ENCODE measurements around the gene ZNF483. TPM values are rescaled to one million over a fixed set of nuclear protein-coding genes. Genes with fewer than 3 reads are reported as not detected.

Gene ZNF483
- total and polyA plus RNA-seq, 9 of the 15 experiments (the other 6 are each of a cell fraction or from before 2014, with no cell fraction given) = 0.04 to 1.0 (median 0.38) TPM

DNA sequence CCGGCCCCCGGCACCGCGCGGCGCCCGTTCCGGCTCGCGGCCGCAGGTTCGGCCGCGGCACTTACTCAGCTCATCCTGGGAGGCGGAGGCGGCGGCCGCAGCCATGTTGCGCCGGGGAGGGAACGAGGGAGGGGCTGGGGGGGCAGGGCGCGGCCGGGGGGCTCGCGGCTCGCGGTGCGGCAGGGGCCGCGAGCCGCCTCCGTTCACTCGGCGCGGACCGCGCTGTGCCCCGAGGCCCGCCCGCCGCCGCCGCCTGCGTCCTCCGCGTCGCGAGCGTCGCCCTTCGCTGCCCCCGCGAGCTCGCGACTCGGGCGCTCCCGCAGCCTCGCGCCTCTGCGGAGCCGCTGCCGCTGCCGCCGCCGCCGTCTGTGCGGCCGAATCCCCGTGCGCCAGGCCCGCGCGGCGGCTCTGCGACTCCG, 41.5 kb upstream of the ZNF483 start:
- H2AFZ ChIP-seq (ENCODE audit: low read depth, low read length) = peak overlapping the region; percentile 75; the same call in 1 of the 2 replicates
- TF ChIP-seq SREBF1 (IDR thresholded peaks at IDR 0.05; ENCODE audit: borderline replicate concordance, low read depth, low read length) = no peak
- no peak for TF ChIP-seq ZNF830 (CRISPR knock-in tag; IDR thresholded peaks at IDR 0.05)
- TF ChIP-seq YY1 (IDR thresholded peaks at IDR 0.05; ENCODE audit: borderline replicate concordance in 1 of 3, control insufficient read depth in 1 of 3, extremely low read depth in 1 of 3, insufficient read depth in 3 of 3, insufficient read length in 1 of 3, insufficient replicate concordance in 2 of 3, low read depth in 1 of 3, low read length in 2 of 3) = peak; percentile 18 to 76 (median 75)
- TF ChIP-seq PML (IDR thresholded peaks at IDR 0.05; ENCODE audit: low read length) = no peak
- TF ChIP-seq ZC3H11A (IDR thresholded peaks at IDR 0.05; ENCODE audit: low read depth, low read length) = no peak
- no peak for TF ChIP-seq ZNF41 (CRISPR knock-in tag; conservative IDR thresholded peaks at IDR 0.05)
- TF ChIP-seq ZNF24 (IDR thresholded peaks at IDR 0.05) = no peak
- no peak for TF ChIP-seq ZNF263 (CRISPR knock-in tag; IDR thresholded peaks at IDR 0.05; ENCODE audit: borderline replicate concordance)
- TF ChIP-seq, protein P1, sequence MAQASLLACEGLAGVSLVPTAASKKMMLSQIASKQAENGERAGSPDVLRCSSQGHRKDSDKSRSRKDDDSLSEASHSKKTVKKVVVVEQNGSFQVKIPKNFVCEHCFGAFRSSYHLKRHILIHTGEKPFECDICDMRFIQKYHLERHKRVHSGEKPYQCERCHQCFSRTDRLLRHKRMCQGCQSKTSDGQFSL (CRISPR knock-in tag; IDR thresholded peaks at IDR 0.05) = no peak
- TF ChIP-seq, protein P1 (tag; IDR thresholded peaks at IDR 0.05) = peak in 1 of 2 experiments; percentile 50; a peak in 1 of 4 replicates
- TF ChIP-seq GTF2A2 (tag; IDR thresholded peaks at IDR 0.05) = no peak
- no peak for TF ChIP-seq ZNF197 (CRISPR knock-in tag; IDR thresholded peaks at IDR 0.05; ENCODE audit: low read depth)
- no peak for TF ChIP-seq GABPA (tag; conservative IDR thresholded peaks at IDR 0.05; ENCODE audit: low read depth)
- TF ChIP-seq PHF8 (IDR thresholded peaks at IDR 0.05; ENCODE audit: borderline replicate concordance, low read length) = peak; percentile 47; the same call in 1 of the 2 replicates
- no peak for TF ChIP-seq NFE2 (IDR thresholded peaks at IDR 0.05; ENCODE audit: low read depth)
- no peak for TF ChIP-seq ARNT (IDR thresholded peaks at IDR 0.05)
- no peak for TF ChIP-seq L3MBTL2 (IDR thresholded peaks at IDR 0.05)
- TF ChIP-seq SOX6 (IDR thresholded peaks at IDR 0.05) = no peak
- no peak for TF ChIP-seq NR1H2 (CRISPR knock-in tag; IDR thresholded peaks at IDR 0.05)
- 0 out of 2 replicates have a peak, but pooled peaks have one; percentile 28 for TF ChIP-seq RB1 (IDR thresholded peaks at IDR 0.05; ENCODE audit: low read depth)
- TF ChIP-seq, protein P2, sequence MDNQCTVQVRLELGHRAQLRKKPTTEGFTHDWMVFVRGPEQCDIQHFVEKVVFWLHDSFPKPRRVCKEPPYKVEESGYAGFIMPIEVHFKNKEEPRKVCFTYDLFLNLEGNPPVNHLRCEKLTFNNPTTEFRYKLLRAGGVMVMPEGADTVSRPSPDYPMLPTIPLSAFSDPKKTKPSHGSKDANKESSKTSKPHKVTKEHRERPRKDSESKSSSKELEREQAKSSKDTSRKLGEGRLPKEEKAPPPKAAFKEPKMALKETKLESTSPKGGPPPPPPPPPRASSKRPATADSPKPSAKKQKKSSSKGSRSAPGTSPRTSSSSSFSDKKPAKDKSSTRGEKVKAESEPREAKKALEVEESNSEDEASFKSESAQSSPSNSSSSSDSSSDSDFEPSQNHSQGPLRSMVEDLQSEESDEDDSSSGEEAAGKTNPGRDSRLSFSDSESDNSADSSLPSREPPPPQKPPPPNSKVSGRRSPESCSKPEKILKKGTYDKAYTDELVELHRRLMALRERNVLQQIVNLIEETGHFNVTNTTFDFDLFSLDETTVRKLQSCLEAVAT (IDR thresholded peaks at IDR 0.05) = no peak
- no peak for TF ChIP-seq HDAC2 (IDR thresholded peaks at IDR 0.05)
- TF ChIP-seq CREB1 (IDR thresholded peaks at IDR 0.05) = no peak
- no peak for TF ChIP-seq CREB1 (CRISPR knock-in tag; IDR thresholded peaks at IDR 0.05)

More for the DNA sequence above, 41.5 kb upstream of the ZNF483 start:
- 0% methylated on average over 11 of the region's 78 CpGs for WGBS (ENCODE audit: insufficient coverage, low coverage, missing lambda C conversion rate)
- Histone ChIP-seq H3K9me1 (ENCODE audit: control insufficient read depth, insufficient read depth, low read length) (no peaks in the 10 kb centered on the region), H3K79me2 (ENCODE audit: control insufficient read depth, insufficient read depth, low read length) (peaks cover 58% of the 10 kb centered on the region), H4K20me1 (replicated peaks; ENCODE audit: control insufficient read depth, insufficient read depth, low read length) (no peaks in the 10 kb centered on the region), H3K27me3 (ENCODE audit: control insufficient read depth in 2 of 2, insufficient read depth in 2 of 2, low read length in 2 of 2) (no peaks in the 10 kb centered on the region), H3K27ac (ENCODE audit: extremely low read depth, low read depth, low read length) (peak overlapping the region; percentile 97), H3K9ac (ENCODE audit: insufficient read depth in 1 of 2, low read depth in 2 of 2, low read length in 2 of 2) (peak overlapping the region; percentile 90 to 91; a peak in 3 of 4 replicates), H3K4me1 (replicated peaks in 1 of 2; ENCODE audit: control insufficient read depth in 2 of 2, insufficient read depth in 2 of 2, low read length in 2 of 2) (peaks cover 8 to 18% of the 10 kb centered on the region in 2 experiments; a peak in 3 of 5 replicates), H3K4me2 (ENCODE audit: insufficient read depth, low read length) (peak overlapping the region; percentile 95; the same call in 1 of the 2 replicates), H3K9me3 (replicated peaks; ENCODE audit: control insufficient read depth, insufficient read depth, low read depth, low read length) (no peaks in the 10 kb centered on the region), H3K36me3 (ENCODE audit: control insufficient read depth, insufficient read depth, low read length) (peaks cover 10% of the 10 kb centered on the region; the same call in 1 of the 3 replicates), H3K4me3 (peak overlapping the region; percentile 94)
- ATAC-seq = no peak
- in situ Hi-C loops (cut with MboI) = no loop called here
- intact Hi-C loops (cut with micrococcal nuclease) = loop anchor here (5.0 to 10.0 kb wide), 2 partner anchors 44 to 151 kb away; partner anchors contain the start of genes DNAJC25 and ZNF483
- BruUV-seq (replicated peaks) = no TSS peak
- ChIA-PET CTCF (ENCODE audit: low intra/inter-chr PET ratio) (no interaction called here), POLR2A (interaction anchor here (0.6 to 1.7 kb wide), 11 partner anchors 11 to 1227 kb away, joined by 3 to 5 read pairs (median 3); partner anchors contain the start of gene DNAJC25)
- FAIRE-seq = no peak
- DNase-seq (ENCODE audit: extremely low read depth in 1 of 4, low spot score in 3 of 4) = peak; percentile 68 to 79 (median 74)

Measured in K562 (cell line).